WI38 (cell line): Measurements from ENCODE around the gene MPV17L2.

Experiments used
- H3K4me3 ChIP-seq: 2 replicates; pipeline ENCODE4 v1.5.1; 2011; ENCODE audit warnings: low read depth, mild to moderate bottlenecking, control low read depth, low read length
- TF ChIP-seq, protein P1 (sequence below): IDR thresholded peaks from 2 replicates; pipeline ENCODE4 v1.5.1; 2012; ENCODE audit warnings: low read depth, mild to moderate bottlenecking, control low read depth, low read length

MPV17L2 gene

DNA sequence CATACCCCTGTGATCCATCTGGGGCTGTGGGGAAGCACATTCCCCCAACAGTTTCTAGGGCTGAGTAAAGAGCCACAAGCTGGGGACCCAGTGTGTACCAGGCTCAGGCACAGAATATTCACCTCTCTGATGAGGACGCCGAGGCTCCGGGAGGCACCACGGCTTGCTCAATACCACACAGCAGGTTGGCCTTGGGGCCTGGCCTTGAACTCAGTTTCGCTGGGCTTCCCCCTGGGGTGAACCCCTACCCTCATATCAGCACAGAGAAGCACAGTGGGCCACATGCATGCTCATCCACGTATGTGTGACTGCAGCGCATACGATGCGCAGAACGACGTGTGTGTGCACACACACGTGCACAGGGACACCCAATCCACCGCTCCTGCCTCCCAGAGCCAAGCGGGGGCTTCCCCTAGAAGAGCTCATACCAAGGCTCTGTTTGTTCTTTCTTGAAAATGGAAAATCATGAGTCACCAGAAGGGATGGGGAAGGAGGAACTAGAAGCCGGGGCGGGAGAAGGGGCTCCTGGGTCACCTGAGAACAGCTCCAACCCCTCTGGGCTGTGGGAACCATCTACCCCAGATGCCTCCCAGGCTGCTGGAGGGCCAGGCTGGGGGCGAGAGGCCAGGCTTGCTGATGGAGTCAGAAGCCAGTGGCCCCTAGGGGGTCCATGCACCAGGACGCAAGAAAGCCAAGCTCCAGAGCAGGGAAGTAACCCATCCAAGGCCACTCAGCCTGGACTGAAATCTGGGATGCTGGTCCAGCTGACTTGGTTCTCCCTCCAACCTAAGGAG lies 38.1 kb downstream of the MPV17L2 start:
- TF ChIP-seq, protein P1, sequence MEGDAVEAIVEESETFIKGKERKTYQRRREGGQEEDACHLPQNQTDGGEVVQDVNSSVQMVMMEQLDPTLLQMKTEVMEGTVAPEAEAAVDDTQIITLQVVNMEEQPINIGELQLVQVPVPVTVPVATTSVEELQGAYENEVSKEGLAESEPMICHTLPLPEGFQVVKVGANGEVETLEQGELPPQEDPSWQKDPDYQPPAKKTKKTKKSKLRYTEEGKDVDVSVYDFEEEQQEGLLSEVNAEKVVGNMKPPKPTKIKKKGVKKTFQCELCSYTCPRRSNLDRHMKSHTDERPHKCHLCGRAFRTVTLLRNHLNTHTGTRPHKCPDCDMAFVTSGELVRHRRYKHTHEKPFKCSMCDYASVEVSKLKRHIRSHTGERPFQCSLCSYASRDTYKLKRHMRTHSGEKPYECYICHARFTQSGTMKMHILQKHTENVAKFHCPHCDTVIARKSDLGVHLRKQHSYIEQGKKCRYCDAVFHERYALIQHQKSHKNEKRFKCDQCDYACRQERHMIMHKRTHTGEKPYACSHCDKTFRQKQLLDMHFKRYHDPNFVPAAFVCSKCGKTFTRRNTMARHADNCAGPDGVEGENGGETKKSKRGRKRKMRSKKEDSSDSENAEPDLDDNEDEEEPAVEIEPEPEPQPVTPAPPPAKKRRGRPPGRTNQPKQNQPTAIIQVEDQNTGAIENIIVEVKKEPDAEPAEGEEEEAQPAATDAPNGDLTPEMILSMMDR, result no peak

DNA sequence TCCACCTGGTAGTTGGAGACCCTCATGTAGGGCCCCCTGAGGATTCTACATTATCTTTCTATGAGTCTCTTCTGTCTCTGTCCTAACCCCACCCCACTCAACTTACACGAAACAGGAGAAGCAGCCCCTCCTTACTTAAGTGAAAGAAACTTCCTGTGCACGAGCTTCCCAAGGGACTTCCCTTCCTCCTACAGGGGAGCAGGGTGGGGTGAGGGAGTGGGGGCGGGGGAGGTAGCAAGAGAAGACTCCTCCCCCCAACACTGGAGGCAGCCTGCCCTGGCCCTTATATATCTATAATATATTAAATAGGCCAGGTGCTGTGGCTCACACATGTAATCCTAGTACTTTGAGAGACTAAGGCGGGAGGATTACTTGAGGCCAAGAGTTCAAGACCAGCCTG lies 38.8 kb downstream of the MPV17L2 start:
- TF ChIP-seq, protein P1, result no peak
- H3K4me3 ChIP-seq, result no peak overlapping the region

More for the DNA sequence above, 38.1 kb downstream of the MPV17L2 start:
- H3K4me3 ChIP-seq, result no peak overlapping the region

DNA sequence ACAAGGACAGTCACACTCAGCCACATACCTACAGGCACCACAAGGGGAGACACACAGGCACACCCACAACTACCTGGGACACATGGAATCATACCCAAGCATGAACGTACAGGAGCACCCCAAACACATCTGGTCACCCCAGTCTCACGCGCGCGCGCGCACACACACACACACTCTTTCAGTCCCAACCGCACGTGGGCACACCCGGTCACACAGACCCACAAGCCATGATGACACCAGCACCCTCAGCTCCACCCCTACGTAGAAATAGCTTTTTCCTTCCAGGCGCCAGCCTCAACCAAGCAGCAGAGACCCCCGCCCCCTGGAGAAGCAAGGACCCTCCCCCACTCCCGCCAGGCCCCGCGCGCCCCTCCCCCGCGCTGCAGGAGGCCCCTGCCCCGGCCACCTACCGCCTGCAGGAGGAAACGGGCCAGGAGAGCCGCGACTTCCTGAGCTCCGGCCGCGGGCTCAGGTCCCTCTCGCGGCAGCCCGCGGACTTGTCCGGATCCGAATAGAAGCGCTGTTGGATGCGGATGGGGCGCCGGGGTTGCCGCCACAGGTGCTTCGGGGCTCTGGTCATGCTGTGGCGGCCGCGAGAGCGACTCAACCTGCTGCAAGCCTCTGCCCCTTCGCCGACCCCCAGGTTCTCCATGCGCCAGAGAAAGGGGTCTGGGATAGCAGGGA lies 39.7 kb downstream of the MPV17L2 start:
- H3K4me3 ChIP-seq, result no peak overlapping the region
- TF ChIP-seq, protein P1, result no peak

DNA sequence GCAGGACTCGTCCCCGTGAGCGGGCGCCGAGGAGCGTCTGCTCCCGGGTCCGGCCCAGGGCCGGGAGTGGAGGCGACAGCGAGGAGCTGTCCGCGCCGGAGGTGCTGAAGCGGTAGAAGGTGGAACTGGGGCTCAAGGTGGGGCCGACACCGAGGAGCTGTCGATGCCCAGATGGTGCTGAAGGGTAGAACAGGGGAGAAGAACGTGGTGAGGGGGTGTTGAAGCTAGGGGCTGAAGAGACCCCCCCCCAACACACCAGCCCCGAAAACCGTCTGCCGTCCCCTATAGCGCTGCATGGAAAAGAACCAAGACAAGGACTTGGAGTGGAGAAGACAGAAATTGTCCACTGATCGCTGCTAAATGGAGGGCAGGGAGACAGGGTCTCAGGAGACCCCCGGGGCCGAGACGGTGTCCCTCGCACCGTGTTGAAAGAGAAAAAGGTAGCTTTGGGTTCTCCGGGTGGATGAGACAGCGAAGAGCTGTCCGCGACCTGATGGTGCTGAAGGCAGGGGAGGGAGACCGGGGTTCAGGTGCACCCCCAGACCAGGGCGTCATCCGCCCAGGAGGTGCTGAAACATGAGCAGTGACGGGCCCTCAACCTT lies 40.3 kb downstream of the MPV17L2 start:
- TF ChIP-seq, protein P1, result no peak
- H3K4me3 ChIP-seq, result no peak overlapping the region

DNA sequence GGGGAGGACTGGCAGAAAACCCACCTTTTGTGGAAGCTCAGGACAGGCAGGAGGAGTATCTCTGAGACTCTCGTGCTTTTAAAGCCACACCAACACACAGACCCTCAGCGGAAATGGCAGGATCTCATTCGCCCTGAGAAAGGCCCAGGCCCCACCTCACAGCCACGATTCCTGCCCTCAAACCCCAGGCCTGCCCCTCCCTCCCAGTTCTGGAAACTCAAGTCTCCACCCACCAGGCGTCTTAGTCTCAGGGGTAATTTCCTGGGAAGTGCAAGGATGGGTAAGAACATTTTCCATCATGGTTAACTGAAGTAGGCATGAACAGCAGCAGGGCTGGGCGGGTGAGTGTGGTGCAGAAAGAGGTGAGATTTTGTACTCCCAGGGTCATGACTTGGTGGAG lies 41.2 kb downstream of the MPV17L2 start:
- H3K4me3 ChIP-seq, result no peak overlapping the region

DNA sequence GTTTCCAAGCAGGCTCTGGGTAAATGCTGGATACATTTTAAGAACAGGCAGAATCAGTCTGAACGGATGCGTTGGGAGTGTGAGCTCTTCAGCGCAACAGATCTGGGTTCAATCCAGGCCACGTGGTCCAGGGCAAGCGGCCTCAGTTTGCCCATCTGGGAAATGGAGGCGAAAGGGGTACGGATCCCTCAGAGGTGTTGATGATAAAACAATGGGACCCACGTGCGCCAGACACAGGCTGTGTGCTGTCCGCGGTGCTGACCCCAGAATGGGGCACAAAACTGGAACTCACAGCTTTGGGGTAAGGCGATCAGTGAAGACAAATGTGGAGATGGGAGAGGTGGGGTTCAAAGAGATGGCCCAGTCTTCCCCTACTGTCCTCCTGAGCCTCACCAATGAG lies 46.3 kb downstream of the MPV17L2 start:
- H3K4me3 ChIP-seq, result no peak overlapping the region
- TF ChIP-seq, protein P1, result no peak

More for the DNA sequence above, 41.2 kb downstream of the MPV17L2 start:
- TF ChIP-seq, protein P1, result no peak

DNA sequence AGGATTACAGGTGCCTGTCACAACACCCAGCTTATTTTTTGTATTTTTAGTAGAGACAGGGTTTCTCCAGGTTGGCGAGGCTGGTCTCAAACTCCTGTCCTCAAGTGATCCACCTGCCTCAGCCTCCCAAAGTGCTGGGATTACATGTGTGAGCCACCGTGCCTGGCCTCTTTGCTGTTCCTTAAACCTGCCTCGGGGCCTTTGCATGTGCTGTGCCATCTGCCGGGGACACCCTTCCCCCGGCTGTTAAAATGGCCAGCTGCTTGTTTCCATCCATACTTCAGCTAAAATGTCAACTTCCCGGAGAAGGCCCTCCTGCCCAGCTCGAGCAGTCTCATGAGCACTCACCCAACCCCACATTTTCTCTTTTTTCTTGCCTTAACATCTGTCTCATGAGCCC lies 52.3 kb downstream of the MPV17L2 start:
- TF ChIP-seq, protein P1, result no peak
- H3K4me3 ChIP-seq, result no peak overlapping the region
